RKO (cell line): ENCODE measurements around the gene GABARAP.

Source experiments
- DNase-seq: peaks from one replicate; pipeline ENCODE4 v3.0.0-alpha.2; 2016; ENCODE audit warnings: low spot score

The GABARAP gene

DNA sequence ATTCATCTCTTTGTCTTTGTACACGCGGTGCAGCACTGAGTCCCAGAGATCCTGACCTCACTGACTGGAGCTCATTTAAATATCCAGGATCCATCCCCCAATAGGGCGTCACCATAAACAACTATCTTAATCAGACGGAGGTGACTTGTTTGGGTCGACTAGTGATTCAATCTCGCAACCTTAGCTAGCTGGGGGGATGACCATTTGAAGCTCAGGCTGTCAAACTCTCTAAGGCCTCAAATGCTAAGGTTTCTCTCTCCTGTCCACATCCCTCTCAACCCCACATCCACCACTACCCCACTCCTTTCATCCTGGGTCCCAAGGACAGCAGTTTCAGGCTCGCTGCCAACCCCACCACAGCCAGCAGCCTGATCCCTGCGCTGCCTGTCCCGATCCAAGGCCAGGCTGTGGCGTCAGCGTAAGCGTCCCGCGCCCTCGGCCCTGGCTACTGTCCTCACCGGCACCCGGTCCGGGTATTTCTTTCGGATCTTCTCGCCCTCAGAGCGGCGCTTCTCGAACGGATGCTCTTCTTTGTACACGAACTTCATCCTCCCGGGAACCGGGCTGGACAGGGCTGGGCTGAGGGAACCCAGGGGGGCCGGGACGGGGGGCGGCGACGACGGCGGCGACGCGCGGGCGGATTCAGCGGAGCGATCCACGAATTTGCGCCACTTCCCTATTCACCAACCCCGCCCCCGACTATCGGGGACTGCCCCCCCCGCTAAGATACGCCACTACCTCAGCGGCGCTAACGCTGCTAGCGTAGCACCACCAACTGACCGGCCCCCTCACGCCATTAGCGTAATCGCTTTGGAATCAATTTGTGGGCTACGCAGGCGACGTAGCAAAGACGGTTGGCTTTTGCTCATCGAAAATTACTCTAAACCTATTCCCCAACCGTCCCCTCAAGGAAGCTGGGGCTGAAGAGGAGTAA lies at the start of gene GABARAP:
TSS of gene GABARAP (minus strand) at position 667 of the 934 bp plus-strand sequence. CDS start at position 548, 119 bp downstream.
- DNase-seq: peak; percentile 98

DNA sequence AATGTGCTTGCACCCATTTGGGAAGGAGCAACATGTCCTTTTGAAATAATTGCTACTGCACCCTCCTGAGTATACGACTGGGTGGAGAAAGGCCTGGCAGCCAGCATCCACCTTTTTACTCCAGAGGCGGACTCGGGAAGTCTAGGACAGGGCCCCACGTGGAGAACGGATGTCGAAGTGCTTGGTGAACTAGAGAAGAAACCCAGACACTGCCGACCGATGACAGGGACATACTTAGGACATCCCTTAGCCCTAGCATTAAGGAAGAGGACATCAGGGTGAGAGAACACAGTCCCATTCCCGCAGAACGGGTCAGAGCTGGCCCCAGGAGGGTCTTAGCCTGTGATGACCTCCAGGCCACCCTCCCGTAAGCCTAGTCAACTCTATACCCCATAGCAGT lies 48.4 kb upstream of the GABARAP start:
- DNase-seq: no peak

DNA sequence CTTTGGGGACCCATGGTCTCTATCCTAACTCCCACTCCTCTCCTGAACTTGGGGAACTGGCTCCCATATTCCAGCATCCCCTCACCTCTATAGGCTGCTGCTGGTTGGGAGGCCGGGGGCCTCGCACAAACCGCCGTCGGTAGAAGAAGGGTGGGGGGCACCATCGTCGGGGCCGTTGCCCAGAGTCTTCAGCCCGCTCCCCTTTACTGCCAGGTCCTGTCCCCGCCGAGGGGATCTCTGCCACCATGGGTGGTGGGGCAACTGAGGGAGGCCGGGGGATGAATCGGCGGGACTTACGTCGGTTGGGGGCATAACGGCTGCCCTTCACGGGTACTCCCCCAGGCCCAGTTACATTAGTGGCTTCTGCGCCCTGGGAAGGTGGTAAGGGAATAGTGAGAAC lies 47.9 kb upstream of the GABARAP start:
- DNase-seq: no peak

DNA sequence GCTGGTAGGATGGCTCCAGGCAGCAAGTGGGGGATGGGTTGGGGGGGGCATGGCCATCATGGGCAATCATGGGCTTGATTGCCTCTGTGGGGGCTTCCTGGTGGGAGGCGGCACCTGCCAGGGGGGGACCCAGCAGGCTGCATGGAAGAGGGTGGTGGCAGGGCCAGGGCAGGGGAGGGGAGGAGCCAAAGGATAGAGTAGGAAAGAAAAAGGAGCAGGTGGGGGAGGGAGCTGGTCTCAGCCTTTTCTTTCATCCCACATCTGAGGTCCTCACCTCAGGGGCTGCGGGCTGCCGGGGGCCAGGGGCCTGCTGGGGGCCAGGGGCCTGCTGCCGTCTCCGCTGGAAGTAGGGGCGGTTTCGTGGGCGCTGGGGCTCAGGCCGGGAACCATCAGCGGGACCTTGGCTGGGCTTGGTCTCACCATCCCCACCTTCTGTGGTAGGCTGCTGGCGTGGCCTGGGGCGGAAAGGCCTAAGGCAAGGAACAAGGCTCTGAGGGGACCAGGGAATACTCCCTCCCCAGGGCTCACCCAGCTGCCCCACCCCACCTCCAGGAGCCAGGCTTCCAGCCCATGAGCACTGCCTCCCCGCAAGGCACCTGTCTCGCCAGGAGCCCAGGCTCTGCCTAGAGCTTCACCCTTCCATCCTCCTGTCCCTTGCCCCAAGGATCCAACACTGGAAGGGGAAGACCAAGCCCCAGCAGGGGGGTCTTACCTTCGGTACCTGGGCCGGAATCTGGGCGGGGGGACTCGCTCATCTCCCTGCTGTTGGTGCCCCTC lies 47.2 kb upstream of the GABARAP start:
- no peak for DNase-seq

DNA sequence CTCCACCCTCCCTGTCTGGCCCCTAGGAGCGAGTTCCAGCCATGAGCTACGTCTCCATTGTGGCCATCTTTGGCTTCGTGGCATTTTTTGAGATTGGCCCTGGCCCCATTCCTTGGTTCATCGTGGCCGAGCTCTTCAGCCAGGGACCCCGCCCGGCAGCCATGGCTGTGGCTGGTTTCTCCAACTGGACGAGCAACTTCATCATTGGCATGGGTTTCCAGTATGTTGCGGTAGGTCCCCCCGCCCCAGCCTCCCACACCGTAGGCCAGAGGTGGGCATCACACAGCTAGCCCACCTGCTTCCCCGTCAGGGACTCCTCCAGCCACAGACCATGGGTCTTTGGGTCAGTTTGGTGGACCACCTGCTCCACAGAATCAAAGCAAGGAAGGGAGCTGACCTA lies 43.4 kb upstream of the GABARAP start:
- DNase-seq: no peak

DNA sequence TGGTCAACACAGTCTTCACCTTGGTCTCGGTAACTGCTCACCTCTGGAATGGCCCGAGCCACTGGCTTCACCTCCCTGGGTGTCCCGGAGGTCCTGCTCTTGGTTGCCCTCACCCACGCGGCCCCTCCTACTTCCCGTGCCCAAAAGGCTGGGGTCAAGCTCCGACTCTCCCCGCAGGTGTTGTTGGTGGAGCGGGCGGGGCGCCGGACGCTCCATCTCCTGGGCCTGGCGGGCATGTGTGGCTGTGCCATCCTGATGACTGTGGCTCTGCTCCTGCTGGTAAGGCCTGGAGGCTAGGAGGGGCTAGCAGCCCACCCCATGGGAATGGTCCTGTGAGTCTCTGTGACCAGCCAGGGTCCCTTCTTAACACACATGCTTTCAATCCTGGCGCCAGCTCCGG lies 42.7 kb upstream of the GABARAP start:
- DNase-seq: no peak

DNA sequence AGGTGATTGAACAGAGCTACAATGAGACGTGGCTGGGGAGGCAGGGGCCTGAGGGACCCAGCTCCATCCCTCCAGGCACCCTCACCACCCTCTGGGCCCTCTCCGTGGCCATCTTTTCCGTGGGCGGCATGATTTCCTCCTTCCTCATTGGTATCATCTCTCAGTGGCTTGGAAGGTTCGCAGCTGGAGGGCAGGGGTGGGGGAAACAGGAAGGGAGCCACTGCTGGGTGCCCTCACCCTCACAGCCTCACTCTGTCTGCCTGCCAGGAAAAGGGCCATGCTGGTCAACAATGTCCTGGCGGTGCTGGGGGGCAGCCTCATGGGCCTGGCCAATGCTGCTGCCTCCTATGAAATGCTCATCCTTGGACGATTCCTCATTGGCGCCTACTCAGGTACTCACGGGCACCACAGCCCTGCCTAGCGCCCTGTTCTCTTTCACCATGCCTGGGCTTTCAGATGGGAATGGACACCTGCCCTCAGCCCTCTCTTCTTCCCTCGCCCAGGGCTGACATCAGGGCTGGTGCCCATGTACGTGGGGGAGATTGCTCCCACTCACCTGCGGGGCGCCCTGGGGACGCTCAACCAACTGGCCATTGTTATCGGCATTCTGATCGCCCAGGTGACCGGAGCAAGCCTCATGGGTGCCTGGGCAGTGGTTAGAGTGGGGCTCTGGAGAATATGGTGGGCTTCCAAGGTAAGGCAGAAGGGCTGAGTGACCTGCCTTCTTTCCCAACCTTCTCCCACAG lies 41.4 kb upstream of the GABARAP start:
- DNase-seq: no peak

DNA sequence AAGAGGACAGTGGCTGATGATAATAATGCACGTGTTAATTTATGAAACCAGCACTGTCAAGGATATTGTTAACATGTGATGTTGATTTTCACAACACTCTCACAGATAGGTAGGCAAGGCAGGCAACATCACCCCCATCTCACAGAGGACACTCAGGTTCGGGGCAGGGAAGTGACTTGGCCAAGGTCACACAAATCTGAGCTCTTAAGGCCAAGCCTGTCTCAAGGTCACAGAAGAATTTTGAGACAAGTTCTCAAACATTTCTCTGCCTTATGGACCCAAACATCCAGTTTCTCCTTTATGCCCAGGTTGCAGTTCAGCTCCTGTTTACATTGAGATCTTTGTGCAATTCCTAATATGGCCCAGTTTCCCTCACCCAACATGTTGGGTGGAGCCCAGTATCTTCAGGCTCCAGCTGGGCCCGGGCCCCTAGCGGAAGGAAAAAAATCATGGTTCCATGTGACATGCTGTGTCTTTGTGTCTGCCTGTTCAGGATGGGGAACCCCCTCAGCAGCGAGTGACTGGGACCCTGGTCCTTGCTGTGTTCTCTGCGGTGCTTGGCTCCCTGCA lies 40.6 kb upstream of the GABARAP start:
- no peak for DNase-seq

DNA sequence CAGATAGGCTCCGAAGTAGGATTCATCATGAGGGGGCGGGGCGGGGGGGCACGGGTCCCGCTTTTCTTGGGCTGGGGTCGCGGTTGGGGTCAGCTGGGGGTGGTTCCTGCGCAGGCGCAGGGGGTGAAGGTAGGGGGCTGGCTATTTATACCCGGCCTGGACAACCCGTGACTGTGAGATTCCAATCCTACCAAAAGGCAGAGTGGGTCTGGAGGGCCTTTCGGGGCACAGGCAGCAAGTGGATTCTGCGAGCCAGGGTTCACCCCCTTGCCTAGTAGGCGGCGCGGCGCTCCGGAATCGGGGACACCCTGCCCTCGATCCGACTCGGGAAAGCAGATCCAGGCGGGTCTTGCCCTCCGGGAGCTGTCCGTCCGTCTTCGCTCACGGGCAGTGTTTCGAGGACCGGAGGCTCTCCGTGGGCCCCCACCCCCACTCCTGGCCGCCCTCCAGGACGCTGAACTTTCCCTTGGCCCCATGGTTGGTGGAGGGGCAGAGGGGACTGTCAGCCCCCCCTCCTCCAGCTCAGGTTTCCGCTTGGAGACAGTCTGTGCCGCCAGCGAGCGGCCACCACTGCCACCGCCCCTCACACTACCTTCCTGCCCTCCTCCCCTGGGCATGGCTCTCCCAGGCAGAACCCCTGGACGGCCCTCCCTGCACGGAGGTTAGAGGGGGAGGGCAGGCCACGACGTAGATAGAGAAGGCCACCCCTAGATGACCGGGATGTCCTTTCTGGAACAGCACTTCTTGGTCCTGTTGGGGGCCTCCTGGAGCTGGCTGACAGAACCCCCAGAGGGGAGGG lies 39.9 kb upstream of the GABARAP start:
- DNase-seq: no peak

DNA sequence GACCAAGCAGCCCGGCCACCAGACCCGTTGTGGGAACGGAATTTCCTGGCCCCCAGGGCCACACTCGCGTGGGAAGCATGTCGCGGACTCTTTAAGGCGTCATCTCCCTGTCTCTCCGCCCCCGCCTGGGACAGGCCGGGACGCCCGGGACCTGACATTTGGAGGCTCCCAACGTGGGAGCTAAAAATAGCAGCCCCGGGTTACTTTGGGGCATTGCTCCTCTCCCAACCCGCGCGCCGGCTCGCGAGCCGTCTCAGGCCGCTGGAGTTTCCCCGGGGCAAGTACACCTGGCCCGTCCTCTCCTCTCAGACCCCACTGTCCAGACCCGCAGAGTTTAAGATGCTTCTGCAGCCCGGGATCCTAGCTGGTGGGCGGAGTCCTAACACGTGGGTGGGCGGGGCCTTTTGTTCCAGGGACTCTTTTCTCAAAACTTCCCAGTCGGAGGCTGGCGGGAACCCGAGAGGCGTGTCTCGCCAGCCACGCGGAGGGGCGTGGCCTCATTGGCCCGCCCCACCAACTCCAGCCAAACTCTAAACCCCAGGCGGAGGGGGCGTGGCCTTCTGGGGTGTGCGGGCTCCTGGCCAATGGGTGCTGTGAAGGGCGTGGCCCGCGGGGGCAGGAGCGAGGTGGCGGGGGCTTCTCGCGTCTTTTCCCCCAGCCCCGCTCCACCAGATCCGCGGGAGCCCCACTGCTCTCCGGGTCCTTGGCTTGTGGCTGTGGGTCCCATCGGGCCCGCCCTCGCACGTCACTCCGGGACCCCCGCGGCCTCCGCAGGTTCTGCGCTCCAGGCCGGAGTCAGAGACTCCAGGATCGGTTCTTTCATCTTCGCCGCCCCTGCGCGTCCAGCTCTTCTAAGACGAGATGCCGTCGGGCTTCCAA lies 39.1 kb upstream of the GABARAP start, which contains the start of gene SLC2A4:
TSS of gene SLC2A4 (plus strand) at position 645 of the 879 bp plus-strand sequence. CDS start at position 862, 217 bp downstream.
- DNase-seq: peak; percentile 94

DNA sequence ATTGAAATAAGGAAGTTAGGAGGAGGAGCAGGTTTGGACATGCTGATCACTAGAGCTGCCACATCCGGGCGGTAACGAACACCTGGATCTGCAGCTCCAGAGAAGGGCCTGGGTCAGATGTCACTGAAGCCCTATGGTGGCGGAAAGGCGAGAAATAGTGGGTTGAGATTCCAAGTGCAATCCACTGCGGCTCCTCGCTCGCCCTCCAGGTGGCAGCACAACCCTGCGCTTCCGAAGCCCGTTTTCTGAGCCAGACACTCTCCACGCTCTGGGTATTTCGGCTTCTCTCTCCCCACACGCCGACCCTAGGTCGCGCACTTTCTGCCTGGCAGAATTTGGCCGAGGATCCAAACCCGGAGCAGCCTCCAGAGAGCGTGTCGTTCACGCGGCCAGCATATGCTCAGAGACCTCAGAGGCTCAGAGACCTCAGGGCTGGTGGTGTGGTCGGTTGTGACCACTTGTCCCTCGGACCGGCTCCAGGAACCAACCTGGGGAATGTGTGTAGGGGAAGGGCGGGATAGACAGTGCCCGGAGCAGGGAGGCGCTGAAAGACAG lies 38.3 kb upstream of the GABARAP start:
- DNase-seq: peak; percentile 89

DNA sequence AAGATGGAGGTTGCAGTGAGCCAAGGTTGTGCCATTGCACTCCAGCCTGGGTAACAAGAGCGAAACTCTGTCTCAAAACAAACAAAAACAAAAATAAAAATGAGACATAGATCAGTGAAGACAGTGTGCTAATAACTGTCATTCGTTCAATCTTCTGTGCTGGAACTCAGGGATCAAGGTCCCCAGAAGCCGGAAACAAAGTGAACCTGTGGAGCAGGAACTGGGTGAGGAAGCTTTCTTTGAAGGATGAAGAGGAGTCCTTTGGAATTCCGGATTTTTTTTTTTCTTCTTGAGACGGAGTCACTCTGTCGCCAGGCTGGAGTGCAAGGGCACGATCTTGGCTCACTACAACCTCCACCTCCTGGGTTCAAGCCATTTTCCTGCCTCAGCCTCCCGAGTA lies 37.2 kb upstream of the GABARAP start:
- no peak for DNase-seq

DNA sequence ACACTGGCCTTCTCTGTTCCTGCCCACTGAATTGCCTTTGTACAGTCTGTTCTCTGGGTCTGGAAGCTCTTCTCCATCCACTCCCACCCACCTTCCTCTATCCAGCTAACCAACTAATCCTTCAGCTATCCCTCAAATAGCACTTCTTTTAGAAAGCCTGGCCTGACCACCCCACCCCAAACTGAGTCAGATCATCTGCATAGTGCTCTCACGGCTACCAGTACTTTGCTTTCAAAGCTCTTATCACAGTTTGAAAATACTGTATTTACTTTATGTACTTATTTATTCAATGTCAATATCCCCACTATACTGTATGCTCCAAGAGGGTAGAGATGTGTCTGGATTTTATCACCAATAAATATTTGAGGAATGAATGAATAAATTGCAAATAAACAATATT lies 24.5 kb upstream of the GABARAP start:
- DNase-seq: no peak

DNA sequence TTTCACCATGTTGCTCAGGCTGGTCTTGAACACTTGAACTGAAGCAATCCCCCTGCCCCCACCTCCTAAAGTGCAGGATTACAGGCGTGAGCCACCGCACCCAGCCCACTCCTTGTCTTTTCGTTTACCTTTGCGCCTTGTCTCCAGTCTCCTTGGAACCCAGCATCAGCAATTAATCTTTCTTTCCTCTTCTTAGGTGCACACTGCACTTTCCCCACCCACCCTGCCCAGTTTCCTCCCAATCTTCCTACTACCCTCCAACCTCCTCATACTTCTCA lies 21.5 kb upstream of the GABARAP start:
- DNase-seq: no peak

DNA sequence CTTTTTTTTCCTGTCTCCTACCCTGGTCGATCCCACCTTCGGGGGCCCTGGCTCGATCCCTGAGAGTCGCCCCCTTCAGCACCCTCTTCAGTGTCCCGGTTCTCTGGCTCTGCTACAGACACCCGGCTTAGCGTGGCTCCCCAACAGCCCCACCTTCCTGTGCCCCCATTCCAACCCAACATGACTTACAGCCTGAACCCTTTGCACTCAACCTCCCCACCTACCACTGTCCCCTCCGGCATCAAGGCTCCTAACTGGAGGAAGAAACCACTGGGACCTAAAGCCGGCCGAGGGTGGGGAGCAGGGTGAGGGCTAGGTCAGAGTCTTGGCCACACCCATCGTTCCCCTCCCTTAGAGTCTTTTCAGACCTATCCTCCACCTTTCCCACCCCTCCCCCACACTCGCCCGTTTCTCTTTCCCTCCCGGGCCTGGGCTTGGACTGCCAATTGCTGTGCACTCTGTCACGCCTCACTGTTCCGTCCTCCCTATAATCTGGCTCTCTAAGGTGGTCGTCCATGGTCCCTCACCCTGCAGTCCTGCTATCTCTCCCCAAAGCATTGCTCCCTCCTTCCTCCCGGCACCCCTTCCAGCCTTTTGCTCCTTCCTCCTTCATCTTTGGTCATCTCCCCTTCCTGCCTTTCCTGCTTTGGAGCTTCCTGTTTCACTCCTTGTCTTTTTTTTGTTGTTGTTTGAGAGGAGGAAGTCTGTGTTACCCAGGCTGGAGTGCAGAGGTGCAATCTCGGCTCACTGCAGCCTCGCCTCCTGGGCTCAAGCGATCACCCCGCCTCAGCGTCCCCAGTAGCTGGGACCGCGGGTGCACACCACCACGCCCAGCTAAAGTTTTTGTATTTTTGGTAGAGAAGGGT lies 20.9 kb upstream of the GABARAP start:
- DNase-seq: no peak

DNA sequence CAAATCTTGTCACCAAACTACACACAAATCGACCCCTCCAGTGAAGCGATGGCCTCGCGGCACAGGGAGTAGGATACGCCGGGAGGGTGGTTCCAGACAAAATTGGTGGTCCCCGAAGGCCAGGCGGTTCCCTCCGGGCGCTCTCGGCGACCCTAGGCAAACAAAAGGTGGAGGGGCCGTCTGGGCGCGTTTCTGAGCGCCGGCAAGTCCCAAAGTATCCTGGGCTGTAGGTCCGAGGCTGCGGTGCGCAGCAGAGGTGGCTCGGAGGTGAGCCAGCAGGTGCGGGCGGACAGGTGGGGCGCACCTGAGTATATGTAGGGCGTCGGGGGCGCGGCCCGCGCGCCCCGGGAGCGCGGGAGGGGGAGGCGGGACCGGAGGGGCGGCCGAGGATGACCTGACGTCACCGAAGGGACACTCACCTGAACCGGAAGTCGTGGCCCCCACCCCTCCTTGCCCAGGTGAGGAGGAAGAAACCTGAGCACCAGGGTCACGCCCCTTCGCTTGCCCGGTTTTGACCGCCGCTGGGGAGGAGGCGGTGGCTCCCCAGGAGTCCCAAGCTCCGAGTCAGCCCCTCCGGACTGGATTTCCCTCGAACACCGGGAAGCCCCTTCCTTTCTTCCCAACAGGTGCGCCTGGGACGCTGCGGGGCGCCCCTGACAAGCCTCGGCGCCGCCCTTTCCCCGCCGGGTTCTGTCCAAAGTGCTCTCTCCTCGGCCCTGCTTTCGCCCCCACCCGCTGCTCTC lies 20.1 kb upstream of the GABARAP start, which contains the start of gene CLDN7:
TSS of gene CLDN7 (minus strand) at position 287 of the 743 bp plus-strand sequence. CDS start 435 bp downstream, outside the sequence.
- no peak for DNase-seq

DNA sequence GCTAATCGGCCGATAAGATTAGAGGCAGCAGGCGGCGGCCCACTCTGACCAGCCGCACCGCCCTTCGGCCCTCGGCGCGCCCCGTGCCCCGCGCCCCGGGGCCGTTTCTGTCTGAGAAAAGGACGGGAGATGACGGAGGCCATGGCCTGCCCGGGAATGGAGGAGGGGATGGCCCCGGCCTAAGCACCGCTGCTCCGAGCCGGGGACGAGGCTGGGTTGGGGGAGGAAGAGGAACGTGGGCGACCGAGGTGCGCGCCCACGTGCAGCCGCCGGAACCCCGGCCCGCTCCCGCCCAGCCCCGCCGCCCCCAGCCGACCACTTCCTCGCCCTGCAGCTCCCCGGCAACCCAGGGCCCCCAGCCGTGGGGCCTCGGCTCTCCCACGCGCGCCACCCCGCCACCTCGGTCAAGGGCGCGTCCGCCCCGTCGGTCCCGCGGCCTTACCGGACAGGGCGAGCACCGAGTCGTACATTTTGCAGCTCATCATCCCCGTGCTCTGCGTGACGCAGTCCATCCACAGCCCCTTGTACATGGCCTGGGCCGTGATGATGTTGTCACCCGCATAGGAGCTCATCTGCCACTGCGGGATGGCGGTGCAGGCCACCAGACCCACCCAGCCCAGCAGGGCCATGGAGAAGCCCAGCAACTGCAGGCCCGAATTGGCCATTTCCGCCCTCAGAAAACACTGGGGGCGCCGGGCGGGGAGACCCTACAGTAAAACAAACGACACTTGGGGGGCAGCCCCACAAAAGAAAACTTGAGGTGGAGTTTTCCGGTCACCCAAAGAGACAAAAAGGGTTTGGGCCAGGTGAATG lies 19.3 kb upstream of the GABARAP start:
- no peak for DNase-seq
